HG03575 (cell line): ENCODE results near the gene AGTPBP1.
"Not testable (repeated sequence)": the region's sequence is repeated elsewhere in the genome, so short reads cannot be mapped to it uniquely, and the experiment has no call there.

Experiments
- ATAC-seq: cut with Tn5 transposase; IDR thresholded peaks from one replicate; pipeline ENCODE4 v1.9.1; 2021; ENCODE audit not compliant: unreplicated experiment, insufficient number of reproducible peaks, low FRiP score; ENCODE audit errors: extremely low read depth

Gene AGTPBP1

DNA sequence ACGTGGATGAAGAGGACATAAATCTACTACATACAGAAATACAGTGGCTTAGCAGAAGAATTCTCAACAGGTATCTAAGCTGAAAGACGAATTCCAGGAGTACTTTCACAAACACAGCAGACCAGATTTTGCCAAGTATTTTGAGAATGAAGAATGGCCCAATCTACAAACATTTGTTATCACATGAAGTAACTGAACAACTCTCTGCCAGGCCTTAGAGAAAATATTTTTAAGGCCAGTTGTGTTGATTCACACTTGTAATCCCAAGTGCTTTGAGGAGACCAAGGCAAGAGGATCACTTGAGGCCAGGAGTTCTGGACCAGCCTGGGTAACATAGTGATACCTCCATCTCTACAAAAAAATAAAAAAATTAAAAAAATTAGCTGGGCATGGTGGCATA, 14.3 kb downstream of the AGTPBP1 start:
- ATAC-seq: no peak

DNA sequence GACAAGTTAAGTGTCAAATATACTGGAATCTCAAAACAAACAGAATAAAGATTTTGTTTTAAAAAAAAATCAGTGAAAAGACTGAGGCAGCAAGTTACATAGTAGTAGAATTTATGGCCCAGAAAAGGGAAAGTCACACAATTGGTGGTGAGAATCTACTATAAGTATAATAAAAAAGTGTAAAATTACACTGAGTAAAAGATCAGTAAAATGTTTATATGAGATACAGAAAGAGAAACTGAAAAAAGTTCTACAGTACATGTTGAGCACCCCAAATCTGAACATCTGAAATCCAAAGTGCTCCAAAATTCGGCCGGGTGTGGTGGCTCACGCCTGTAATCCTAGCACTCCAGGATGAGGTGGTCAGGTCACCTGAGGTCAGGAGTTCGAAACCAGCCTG, 15.0 kb downstream of the AGTPBP1 start:
- no peak for ATAC-seq

DNA sequence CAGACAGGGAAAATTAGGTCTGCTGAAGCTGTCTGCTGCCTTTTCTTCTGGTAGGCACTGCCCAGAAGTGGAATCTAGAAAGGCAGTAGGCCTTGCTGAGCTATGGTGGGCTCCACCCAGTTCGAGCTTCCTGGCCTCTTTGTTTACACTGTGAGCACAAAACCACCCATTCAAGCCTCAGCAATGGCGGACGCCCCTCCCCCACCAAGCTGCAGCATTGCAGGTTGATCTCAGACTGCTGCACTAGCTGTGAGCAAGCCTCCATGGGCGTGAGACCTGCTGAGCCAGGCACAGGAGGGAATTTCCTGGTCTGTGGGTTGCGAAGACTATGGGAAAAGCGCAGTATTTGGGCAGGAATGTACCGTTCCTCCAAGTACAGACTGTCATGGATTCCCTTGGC, 18.5 kb downstream of the AGTPBP1 start:
- ATAC-seq: no peak

DNA sequence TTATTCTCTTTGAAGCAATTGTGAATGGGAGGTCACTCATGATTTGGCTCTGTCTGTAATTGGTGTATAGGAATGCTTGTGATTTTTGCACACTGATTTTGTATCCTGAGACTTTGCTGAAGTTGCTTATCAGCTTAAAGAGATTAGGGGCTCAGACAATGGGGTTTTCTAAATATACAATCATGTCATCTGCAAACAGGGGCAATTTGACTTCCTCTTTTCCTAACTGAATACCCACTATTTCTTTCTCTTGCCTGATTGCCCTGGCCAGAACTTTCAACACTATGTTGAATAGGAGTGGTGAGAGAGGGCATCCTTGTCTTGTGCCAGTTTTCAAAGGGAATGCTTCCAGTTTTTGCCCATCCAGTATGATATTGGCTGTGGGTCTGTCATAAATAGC, 22.3 kb downstream of the AGTPBP1 start:
- not testable (repeated sequence) for ATAC-seq

DNA sequence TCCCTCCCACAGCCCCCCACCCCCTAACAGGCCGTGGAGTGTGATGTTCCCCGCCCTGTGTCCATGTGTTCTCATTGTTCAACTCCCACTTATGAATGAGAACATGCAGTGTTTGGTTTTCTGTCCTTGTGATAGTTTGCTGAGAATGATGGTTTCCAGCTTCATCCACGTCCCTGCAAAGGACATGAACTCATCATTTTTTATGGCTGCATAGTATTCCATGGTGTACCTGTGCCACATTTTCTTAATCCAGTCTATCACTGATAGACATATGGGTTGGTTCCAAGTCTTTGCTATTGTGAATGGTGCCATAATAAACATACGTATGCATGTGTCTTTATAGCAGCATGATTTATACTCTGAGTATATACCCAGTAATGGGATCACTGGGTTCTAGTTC, 23.9 kb downstream of the AGTPBP1 start:
- ATAC-seq: not testable (repeated sequence)

DNA sequence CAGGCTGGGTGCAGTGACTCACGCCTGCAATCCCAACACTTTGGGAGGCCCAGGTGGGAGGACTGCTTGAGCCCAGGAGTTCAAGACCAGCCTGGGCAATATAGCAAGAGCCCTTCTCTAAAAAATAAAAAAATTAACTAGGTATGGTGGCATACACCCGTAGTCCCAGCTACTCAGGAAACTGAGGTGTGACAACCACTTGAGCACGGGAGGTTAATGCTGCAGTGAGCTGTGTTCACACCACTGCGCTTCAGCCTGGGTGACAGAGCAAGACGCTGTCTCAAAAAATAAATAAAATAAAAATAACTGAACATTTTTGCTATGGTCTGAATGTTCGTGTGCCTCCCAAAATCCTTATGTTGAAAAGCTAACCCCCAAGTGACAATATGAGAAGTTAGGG, 24.5 kb downstream of the AGTPBP1 start:
- no peak for ATAC-seq

DNA sequence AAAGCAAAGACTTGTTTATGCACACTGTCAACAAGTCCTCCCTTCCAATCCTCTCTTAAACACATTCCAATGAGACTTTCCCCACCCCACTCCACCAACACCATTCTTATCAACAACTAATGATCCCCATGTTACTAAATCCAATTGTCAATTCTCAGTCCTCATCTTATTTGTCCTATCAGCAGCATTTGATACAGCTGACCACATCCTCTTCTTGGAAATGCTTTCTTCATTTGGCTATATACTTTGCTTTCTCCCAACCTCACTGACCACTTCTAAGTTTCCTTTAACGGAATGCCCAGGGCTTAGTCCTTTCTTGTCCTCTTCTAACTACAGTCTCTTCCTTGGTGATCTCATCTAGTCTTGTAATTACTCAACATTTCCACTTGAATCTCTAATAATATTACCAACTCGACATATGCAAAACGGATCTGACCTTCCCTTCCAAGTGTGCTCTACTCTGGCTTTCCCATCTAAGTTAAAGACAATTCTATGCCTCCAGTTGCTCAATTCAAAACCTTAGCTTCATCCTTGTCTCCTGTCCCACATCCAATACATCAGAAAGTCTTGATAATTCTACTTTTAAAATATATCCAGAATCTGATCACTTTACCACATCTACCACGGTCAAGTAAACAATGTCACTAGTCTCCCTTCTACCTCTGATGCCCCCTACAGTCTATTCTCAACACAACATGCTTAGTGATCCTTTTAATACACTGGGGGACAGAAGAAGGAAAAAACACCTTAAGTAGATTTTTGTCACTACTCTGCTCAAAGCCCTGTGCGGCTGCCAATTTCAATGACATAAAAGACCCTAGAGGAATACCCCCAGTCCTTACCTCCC, 25.5 kb downstream of the AGTPBP1 start:
- ATAC-seq: no peak

DNA sequence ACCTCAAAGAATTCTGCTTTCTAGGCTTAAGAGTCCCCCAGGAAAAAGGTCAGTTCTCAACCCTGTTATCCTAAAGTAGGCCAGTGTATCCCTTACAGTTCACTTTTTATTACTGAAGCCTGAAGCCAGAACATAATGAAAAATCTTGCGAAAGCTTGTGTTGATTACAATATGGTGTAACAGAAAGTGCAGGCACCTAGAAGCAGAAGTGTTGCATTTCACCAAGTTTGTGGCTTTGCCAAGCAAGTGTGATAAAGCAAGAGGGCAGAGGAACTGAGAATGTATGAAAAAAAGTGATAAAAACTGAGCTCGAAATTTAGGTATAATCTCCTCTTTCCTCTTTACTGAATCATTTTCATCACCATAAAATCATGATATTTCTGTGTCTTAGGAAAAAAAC, 26.2 kb downstream of the AGTPBP1 start:
- peak; percentile 39 for ATAC-seq

DNA sequence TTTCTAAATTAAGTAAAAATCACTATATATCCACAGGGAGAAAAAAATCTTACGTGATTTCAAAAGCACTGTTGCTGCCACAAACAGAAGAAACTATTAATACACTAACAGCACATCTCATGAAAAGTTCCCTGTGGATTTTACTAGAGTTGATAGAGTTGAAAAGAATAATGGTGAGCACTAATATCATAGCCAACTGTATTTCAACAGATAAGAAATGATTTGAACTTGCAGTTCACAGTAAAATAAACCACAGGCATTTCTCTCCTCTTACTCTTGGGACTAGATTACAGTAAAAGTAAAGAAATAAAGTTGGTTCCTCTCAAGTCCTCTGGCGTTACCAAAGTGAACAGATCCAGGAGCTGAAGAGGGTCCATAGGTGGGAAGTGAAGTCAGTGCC, 27.9 kb downstream of the AGTPBP1 start:
- no peak for ATAC-seq

DNA sequence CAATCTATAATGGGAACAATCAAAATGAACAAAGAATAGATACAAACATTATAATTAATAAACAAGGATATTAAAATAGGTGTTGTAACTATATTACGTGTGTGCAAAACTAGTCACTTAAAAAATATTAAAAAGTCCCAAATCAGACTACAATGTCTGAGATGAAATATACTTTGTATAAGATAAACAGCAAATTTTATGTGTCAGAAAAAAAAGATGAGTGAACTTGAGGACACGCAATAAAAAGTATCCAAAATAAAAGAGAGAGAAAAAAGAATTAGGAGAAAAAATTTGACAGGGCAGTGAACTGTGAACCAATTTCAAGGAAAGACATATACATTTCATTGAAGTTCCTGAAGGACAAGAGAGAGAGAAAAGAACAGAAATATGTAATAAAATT, 37.0 kb downstream of the AGTPBP1 start:
- no peak for ATAC-seq

DNA sequence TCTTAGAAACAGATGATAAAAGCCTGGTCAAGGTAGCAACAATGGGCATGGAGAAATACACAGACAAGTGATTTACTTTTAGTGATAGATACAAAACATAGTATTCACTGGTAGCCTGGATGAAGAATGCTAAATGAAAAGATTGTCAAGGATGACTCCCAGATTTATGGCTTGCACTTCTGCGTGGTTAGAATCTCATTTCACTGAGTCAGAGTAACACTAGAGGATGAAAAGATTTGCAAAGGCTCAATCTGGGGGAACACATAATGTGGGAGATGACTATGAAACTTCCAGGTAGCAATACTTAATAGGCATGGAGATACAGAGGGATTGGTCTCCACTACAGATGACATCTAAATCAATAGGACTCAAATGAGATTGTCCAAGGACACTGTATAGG, 38.4 kb downstream of the AGTPBP1 start:
- ATAC-seq: no peak

DNA sequence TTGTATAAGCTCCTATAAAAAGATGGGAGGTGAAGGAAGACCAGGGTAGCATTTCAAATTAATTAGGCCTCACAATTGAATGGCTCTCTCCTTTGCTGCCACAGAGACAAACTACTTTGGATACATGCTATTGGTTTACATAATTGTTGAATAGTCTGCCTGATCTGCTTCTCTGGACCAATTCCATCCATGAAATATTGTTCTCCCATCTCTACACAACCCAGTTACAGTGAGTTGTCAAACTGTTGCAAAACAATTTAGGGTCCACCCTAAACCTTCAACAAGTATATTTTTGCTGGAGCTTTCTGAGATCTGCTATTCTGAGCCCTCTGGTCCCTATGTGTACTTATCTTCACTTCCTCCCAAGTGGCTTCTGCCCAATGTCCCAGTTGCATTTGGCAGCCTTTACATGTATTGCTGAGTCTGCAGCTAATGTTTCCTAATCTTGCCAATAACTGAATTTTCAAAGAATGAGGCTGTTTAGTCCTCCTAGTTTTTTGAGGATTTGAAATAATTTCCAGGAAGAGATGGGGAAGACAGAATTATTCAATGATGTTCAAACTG, 38.9 kb downstream of the AGTPBP1 start:
- ATAC-seq: no peak

DNA sequence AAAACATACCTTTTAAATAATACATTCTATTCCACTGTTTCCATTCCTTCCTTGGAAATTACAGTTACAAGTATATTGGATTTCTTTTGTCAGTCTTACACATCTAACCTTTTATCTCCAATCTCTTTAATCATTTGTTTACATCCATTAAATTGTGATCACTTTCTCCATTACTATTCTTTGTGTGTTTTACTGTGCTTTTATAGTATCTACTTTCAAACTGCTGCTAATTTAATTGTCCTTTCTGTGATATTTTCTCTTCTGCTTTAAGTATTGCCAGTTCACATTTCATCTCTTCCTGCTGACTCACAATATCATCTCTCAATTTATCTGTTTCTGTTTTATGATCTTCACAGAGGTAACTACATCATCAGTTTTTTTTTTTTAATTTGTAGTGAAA, 39.6 kb downstream of the AGTPBP1 start:
- no peak for ATAC-seq

DNA sequence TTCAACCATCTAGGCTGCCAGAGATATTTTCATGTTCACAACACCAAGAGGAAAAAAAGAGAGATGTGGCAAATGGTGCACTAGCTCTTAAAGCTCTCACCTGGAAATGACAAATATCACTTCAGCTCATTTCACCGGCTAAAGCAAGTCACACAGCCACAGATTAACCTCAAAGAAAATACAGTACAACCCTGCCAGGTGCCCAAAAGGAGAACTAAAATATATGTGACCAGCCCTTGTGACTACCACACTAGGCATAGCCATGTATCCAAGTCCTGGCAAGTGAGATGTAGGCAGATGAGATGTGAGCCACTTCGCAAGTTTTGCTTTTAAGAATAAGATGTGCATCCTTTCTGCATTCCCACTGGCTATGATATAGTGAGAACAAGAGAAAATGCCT, 41.4 kb downstream of the AGTPBP1 start:
- ATAC-seq: no peak

DNA sequence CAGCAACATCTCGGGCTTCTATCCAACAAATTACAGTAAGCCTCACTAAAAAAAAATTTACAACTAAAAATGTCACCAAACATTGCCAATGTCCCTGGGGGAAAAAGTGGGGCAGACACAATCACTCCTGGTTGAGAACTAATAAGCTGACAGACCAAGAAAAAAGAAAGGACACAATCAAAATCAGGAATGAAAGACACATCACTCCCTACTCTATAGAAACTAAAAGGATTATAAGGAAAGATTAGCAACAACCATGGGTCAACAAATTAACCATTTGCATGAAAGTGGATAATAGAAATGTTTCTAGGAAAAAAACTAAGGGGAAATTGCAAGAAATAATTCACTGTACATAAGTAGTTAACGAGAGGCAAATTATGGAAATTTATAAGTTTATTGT, 53.4 kb downstream of the AGTPBP1 start:
- no peak for ATAC-seq

DNA sequence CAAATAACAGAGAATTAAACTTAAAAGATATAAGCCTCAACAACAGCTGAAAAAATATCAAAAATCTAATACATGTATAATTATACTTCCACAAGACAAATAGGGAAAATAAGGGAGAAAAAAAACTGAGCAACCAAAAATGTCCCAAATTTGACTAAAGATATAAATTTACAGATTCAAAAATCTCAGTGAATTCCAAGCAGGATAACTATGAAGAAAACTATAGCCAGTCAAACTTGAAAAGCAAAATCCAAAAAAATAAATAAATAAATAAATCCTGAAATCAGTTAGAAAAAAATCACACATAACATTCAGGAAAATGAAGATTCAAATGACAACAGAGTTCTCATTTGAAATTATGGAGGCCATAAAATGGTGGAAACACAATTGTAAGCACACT, 56.7 kb downstream of the AGTPBP1 start:
- ATAC-seq: no peak

DNA sequence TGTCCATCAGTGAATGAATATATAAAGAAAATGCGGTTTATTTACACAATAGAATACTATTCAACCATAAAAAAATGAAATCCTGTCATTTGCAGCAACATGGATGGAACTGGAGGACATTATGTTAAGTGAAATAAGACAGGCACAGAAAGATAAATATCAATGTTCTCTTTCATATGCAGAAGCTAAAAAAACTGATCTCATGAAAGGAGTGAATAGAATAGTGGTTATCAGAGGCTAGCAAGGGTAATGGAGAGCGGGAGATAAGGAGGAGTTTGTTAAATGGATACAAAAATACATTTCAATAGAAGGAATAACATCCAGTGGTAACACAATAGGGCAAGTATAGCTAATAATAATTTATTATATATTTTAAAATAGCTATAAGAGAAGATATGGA, 65.0 kb downstream of the AGTPBP1 start:
- no peak for ATAC-seq

DNA sequence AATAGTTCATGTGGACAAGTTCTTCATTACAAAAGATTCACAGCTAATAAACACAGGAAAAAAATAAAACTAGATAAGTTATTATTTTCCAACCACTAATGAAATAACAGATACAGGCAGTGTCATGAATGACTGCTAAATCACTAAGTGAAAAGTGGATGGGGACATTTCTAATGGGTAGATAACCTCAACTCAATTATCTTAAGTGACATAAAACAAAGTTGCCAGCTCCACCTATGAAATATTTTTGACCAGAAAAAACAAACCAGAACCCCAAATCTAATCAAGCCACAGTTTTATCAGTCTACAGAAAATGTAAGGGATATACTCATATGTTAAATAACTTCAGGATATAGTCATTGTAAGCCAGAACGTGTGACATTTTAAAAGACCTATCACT, 74.4 kb downstream of the AGTPBP1 start:
- ATAC-seq: no peak

DNA sequence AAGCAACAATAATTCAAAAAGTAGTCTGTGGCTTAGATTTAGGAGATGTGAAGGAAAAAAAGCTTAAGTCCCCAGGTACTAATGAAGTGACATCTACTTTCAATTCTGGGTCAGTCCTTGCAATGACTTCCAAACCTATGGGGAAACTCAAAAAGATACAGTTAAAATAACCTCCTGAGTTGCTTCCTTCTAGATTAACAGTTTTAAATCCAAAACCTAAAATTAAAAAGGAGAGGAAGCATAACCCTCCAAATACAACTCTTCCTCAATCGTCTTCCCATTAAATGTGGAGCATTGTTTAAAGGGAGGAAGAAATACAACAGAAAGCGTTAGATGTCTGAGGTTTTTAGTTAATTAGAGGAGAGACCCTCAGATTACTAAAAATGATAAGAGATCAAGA, 75.7 kb downstream of the AGTPBP1 start:
- ATAC-seq: no peak

DNA sequence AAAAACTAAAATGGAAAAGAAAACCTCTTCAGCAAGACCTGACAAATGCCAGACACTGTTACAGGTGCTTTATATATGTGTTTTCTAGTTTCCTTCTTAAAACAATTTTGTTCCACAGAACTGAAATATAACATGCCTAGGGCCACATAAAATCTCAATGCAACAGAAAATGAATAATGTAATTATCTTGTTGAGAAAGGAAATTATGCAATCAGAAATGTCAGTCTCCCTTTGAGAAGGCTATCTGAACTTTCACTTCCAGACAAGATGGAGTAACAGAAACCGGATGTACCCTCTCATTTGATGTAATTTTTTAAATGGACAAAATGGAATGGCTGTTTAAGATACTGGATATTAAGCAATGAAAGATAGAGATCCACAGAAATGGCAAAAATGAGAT, 79.2 kb downstream of the AGTPBP1 start:
- no peak for ATAC-seq

DNA sequence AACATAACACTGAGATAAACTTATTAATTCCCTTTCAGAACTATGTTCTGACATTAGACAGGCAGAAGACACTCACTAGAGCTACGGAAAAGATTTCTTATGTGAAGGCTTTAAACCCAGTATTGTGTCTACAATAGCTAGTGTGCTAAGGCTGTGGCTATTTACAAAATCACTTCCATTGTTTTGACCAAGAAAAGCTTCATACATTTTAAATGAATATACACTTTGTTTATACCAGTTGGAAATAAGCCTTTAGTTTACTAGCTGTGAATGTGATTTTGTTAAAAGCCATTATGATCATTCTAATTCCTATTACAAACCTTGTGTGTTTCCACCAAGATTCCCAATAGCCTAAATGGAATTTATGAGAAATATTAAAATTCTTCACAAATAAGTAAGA, 83.0 kb downstream of the AGTPBP1 start:
- ATAC-seq: no peak
